Upper lobe of right lung (tissue), 1 donor: ENCODE measurements around the gene BSG. TPM values are rescaled to one million over a fixed set of nuclear protein-coding genes. Genes with fewer than 3 reads are reported as not detected.

Source experiments
- ATAC-seq: fragments of 200-7000 bp; cut with Tn5 transposase; one replicate; pipeline ENCODE4 v1.9.1; 2020; ENCODE audit warnings: mild to moderate bottlenecking, moderate library complexity
- DNase-seq: peaks from one replicate; pipeline ENCODE4 v3.0.0-alpha.2; 2020
- H3K27ac ChIP-seq: fragments of 200-600 bp; one replicate; pipeline ENCODE4 v1.8.0; 2022
- H3K27me3 ChIP-seq: fragments of 200-600 bp; one replicate; pipeline ENCODE4 v1.8.0; 2022; ENCODE audit warnings: mild to moderate bottlenecking
- H3K36me3 ChIP-seq: fragments of 200-600 bp; one replicate; pipeline ENCODE4 v1.8.0; 2022
- H3K4me1 ChIP-seq: fragments of 200-600 bp; one replicate; pipeline ENCODE4 v1.8.0; 2022
- H3K4me3 ChIP-seq: fragments of 200-600 bp; one replicate; pipeline ENCODE4 v1.8.0; 2022; ENCODE audit warnings: mild to moderate bottlenecking
- H3K9me3 ChIP-seq: fragments of 200-600 bp; one replicate; pipeline ENCODE4 v1.8.0; 2022
- intact Hi-C: fragments of 100-400 bp; cut with DNase I; formaldehyde crosslinking; loops from one replicate; pipeline ENCODE4 v1.11.0; 2022
- total RNA-seq: library from RNA; stranded (reverse); fragmentation: NEBNext Ultra II Directional; extraction: Animal tissue kit (Norgen Biotek cat#: 25700); gene quantifications from one replicate; pipeline ENCODE4 v1.2.1, GENCODE V29; 2021
- TF ChIP-seq, protein P1 (sequence below): fragments of 200-600 bp; IDR thresholded peaks from one replicate; pipeline ENCODE4 v1.8.0; 2022; ENCODE audit warnings: antibody characterized with exemption
- donor health status: DM: no; HTN: yes; CAD: no; lungs with severe emphysema.

BSG gene
- total RNA-seq, 1 donor from 2014 or later, result 359 TPM

DNA sequence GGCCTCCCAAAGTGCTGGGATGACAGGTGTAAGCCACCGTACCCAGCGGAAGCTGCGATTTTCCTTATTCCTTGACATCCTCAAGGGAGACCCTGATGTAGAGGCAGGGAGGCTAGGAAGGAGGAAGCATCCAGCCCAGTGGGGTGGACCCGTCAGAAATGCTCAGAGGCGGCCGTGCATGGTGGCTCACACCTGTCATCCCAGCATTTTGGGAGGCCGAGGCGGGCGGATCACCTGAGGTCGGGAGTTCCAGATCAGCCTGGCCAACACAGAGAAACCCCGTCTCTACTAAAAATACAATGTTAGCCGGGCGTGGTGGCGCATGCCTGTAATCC lies 17.0 kb upstream of the BSG start:
- no peak for DNase-seq
- intact Hi-C loops, result no loop called here
- H3K4me3 ChIP-seq, result no peak overlapping the region
- no peak for ATAC-seq
- H3K9me3 ChIP-seq, result no peaks in the 10 kb centered on the region
- H3K27me3 ChIP-seq, result no peaks in the 10 kb centered on the region
- H3K36me3 ChIP-seq, result no peaks in the 10 kb centered on the region
- no peak overlapping the region for H3K27ac ChIP-seq
- H3K4me1 ChIP-seq, result peaks cover 10% of the 10 kb centered on the region
- TF ChIP-seq, protein P1, sequence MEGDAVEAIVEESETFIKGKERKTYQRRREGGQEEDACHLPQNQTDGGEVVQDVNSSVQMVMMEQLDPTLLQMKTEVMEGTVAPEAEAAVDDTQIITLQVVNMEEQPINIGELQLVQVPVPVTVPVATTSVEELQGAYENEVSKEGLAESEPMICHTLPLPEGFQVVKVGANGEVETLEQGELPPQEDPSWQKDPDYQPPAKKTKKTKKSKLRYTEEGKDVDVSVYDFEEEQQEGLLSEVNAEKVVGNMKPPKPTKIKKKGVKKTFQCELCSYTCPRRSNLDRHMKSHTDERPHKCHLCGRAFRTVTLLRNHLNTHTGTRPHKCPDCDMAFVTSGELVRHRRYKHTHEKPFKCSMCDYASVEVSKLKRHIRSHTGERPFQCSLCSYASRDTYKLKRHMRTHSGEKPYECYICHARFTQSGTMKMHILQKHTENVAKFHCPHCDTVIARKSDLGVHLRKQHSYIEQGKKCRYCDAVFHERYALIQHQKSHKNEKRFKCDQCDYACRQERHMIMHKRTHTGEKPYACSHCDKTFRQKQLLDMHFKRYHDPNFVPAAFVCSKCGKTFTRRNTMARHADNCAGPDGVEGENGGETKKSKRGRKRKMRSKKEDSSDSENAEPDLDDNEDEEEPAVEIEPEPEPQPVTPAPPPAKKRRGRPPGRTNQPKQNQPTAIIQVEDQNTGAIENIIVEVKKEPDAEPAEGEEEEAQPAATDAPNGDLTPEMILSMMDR, result no peak

DNA sequence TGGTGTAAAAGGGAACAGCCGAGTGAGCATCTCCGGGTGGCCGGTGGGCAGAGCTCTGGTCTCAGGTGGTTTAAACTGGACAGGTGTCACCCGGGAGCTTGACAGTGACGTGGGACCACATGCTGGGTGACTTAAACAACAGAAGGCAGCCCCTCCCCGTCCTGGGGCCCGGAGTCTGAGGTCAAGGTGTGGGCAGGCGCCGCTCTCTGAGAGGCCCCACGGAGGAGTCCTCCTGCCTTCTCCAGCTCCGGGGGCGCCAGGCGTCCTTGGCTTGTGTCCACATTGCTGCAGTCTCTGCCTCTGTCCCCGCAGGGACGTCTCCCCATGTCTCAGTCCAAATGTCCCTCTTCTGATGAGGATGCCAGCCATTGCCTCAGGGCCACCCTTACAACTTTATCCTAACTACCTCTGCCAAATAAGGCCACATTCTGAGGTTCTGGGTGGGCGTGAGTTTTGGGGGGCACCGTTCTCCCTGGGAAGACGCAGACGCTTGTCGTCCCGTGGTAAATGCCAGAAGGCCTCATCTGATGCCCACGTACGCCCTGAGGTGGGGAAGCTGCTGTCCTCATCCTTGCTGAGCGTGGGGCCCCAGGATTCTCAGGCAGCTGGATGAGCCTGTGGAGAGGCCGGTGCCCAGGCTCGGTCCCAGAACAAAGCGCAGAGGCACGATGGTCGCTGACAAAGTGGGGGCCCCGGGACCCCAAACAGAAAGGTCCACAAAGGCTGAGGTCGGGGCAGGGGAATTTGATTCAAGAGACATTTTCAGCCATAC lies 15.6 kb upstream of the BSG start:
- no peak overlapping the region for H3K4me3 ChIP-seq
- H3K36me3 ChIP-seq, result no peaks in the 10 kb centered on the region
- H3K4me1 ChIP-seq, result peaks cover 10% of the 10 kb centered on the region
- no peaks in the 10 kb centered on the region for H3K27me3 ChIP-seq
- ATAC-seq, result no peak
- H3K9me3 ChIP-seq, result no peaks in the 10 kb centered on the region
- TF ChIP-seq, protein P1, result no peak
- peak overlapping the region; percentile 60 for H3K27ac ChIP-seq
- intact Hi-C loops, result no loop called here
- no peak for DNase-seq

DNA sequence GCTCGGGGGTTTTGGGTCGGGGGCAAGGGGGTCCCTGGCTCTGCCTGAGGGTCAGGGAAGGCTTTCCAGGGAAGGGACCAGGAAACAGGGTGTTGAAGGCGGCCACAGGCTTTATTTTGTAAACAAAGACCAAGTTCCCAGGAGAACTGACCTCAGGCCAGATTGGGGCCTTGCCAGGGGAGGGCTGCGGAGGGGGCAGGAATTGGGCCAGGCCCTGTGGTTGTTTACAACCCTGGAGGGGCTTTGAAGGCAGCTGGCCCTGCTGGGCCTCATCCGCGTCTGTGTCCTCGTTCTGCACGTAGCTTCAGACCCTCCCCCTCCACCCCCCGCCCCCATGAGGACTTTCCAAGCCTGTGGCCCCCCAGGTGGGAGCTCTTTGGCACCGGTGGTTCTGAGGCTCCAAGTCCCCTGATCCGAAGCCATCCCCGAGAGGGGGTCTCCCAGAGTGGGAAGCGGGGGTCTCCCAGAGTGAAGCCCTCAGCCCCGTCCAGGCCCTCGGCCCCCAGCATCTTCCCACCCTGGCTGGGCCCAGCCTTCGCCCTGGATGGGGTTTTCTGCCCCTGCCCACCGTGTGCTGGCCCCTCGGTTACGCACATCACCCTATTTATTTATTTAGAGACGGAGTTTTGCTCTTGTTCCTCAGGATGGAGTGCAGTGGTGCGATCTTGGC lies 13.5 kb upstream of the BSG start:
- H3K27ac ChIP-seq, result no peak overlapping the region

DNA sequence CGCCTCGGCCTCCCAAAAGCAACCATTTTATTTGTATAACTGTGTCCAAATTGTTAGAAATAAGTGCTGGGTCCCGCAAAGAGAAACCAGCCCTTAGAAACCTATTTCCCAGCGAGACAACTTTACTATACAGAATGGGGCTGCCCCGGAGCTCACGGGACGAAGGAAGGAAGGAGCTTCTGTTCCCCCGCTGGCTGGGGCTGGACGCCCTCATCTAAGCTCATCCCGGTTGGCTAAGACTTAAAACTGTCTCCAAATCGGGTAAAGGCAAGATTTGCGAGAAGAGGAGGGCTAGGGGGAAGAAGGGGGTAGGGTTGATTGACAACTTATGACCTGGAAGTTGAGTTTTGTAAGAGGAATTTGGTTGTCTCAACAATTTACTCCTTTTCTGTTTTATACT lies 12.3 kb upstream of the BSG start:
- Histone ChIP-seq H3K4me3 (no peak overlapping the region), H3K27ac (no peak overlapping the region)
- TF ChIP-seq, protein P1, result no peak

More for the DNA sequence above, 13.5 kb upstream of the BSG start:
- intact Hi-C loops, result no loop called here
- no peaks in the 10 kb centered on the region for H3K36me3 ChIP-seq
- TF ChIP-seq, protein P1, result no peak
- H3K4me3 ChIP-seq, result no peak overlapping the region
- peaks cover 10% of the 10 kb centered on the region for H3K4me1 ChIP-seq
- DNase-seq (peak; percentile 67), ATAC-seq (peak; percentile 2)
- no peaks in the 10 kb centered on the region for H3K27me3 ChIP-seq
- no peaks in the 10 kb centered on the region for H3K9me3 ChIP-seq

DNA sequence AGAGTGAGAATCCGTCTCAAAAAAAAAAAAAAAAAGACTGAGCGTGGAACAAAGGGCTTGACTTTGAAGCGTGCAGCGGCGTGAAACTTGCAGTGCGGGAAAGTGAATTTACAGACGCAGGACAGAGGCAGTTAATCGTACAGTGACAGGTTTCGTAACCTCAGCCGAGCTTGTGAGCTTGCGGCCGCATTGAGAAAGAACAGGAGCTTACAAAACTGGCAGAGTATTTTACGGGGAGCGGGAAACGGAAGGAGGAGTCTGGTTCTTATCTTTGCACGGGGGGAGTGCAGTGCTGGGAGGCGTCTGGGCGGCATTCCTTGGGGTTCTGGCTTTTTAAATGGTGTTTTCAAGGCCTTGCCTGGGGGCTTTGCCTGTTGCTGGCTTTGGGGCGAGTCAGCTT lies 6.0 kb upstream of the BSG start:
- ATAC-seq, result peak; percentile 75
- Histone ChIP-seq H3K4me1 (peaks cover 6% of the 10 kb centered on the region), H3K4me3 (no peak overlapping the region), H3K27ac (no peak overlapping the region), H3K27me3 (no peaks in the 10 kb centered on the region), H3K9me3 (no peaks in the 10 kb centered on the region), H3K36me3 (no peaks in the 10 kb centered on the region)
- TF ChIP-seq, protein P1, result no peak
- intact Hi-C loops, result no loop called here
- DNase-seq, result peak; percentile 64

More for the DNA sequence above, 12.3 kb upstream of the BSG start:
- H3K9me3 ChIP-seq, result no peaks in the 10 kb centered on the region
- ATAC-seq (no peak), DNase-seq (no peak)
- no peaks in the 10 kb centered on the region for H3K27me3 ChIP-seq
- peaks cover 10% of the 10 kb centered on the region for H3K4me1 ChIP-seq
- intact Hi-C loops, result no loop called here
- no peaks in the 10 kb centered on the region for H3K36me3 ChIP-seq
